Liver (tissue), 2 donors: Measurements from ENCODE around the gene KRT28.

ENCODE experiments used
- ZBTB33 ChIP-seq: IDR thresholded peaks from 2 replicates; pipeline ENCODE4 v1.6.1; 2016; ENCODE audit warnings: antibody characterized with exemption
- TF ChIP-seq, protein P1 (sequence below): fragments of 150-350 bp; IDR thresholded peaks from 2 replicates; pipeline ENCODE4 v1.5.1; 2017; ENCODE audit warnings: improper control_type of control experiment, low read depth, low read length; ENCODE audit not compliant: missing input control
- donor health status: healthy.

GRCh38 chr17:40844671-40845107 is 44.9 kb upstream of the KRT28 start:
- TF ChIP-seq, protein P1, sequence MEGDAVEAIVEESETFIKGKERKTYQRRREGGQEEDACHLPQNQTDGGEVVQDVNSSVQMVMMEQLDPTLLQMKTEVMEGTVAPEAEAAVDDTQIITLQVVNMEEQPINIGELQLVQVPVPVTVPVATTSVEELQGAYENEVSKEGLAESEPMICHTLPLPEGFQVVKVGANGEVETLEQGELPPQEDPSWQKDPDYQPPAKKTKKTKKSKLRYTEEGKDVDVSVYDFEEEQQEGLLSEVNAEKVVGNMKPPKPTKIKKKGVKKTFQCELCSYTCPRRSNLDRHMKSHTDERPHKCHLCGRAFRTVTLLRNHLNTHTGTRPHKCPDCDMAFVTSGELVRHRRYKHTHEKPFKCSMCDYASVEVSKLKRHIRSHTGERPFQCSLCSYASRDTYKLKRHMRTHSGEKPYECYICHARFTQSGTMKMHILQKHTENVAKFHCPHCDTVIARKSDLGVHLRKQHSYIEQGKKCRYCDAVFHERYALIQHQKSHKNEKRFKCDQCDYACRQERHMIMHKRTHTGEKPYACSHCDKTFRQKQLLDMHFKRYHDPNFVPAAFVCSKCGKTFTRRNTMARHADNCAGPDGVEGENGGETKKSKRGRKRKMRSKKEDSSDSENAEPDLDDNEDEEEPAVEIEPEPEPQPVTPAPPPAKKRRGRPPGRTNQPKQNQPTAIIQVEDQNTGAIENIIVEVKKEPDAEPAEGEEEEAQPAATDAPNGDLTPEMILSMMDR, result no peak
- TF ChIP-seq ZBTB33, result no peak
